Endothelial cell of umbilical vein (primary cell): ENCODE data around the gene NHS. TPM values are rescaled to one million over a fixed set of nuclear protein-coding genes. Genes with fewer than 3 reads are reported as not detected.

Experiments used
- BruUV-seq: library from RNA; stranded (reverse); fragments of 400-500 nt; replicated peaks from 2 replicates; lab custom pipeline; 2021; lab: Mats Ljungman, UMichigan
- CTCF ChIA-PET: fragments of 300-600, 350-600 bp; sonication (Branson Sonifier 250); formaldehyde crosslinking; loops from one replicate; lab custom pipeline; 2021; ENCODE audit warnings: antibody characterized with exemption, inconsistent platforms; lab: Charles Lee
- POLR2A ChIA-PET: fragments of 300-600, 350-600 bp; sonication (Branson Sonifier 250); formaldehyde crosslinking; loops from one replicate; lab custom pipeline; 2021; ENCODE audit warnings: antibody characterized with exemption, inconsistent platforms; lab: Charles Lee
- DNase-seq: peaks from one replicate; pipeline ENCODE4 v3.0.0-alpha.2; 2011; ENCODE audit warnings: low read depth, low spot score
- FAIRE-seq: peaks from 2 replicates; lab custom pipeline; 2011; peaks lifted over from hg19 to GRCh38; lab: Jason Lieb, UNC
- H2AFZ ChIP-seq: 2 replicates; pipeline ENCODE4 v1.6.0; 2012; ENCODE audit warnings: low read depth, low read length, control low read depth, inconsistent platforms
- H3K27ac ChIP-seq: 2 replicates; pipeline ENCODE4 v1.5.1; 2011; ENCODE audit warnings: low read depth, mild to moderate bottlenecking, control low read depth, low read length, moderate library complexity; ENCODE audit not compliant: insufficient read depth
- H3K27me3 ChIP-seq, 2 experiments: 2 replicates each; pipeline versions ENCODE4 v1.6.0 to v1.6.1; 2011; ENCODE audit warnings: low read length in 2 of 2, mixed read lengths in 1 of 2; ENCODE audit not compliant: control insufficient read depth in 2 of 2, insufficient read depth in 2 of 2
- H3K36me3 ChIP-seq, 2 experiments: 2 replicates in 1 of 2; 3 replicates in 1 of 2; pipeline ENCODE4 v1.5.1; 2011; ENCODE audit warnings: low read length in 2 of 2, mild to moderate bottlenecking in 1 of 2, moderate library complexity in 1 of 2; ENCODE audit not compliant: control insufficient read depth in 2 of 2, insufficient read depth in 2 of 2; ENCODE audit errors: extremely low read depth in 1 of 2
- H3K4me1 ChIP-seq: 3 replicates; pipeline ENCODE4 v1.5.1; 2011; ENCODE audit warnings: mild to moderate bottlenecking, low read length; ENCODE audit not compliant: control insufficient read depth, insufficient read depth; ENCODE audit errors: extremely low read depth
- H3K4me2 ChIP-seq: 2 replicates; pipeline ENCODE4 v1.6.1; 2011; ENCODE audit warnings: low read length, control low read depth, mixed read lengths; ENCODE audit not compliant: insufficient read depth
- H3K4me3 ChIP-seq, 3 experiments: fragments of 200-600 bp in 1 of 3; sonication (generic), shearing (Covaris generic) in 1 of 3; replicated peaks in 1 of 3; 2 replicates each; pipeline ENCODE4 v1.5.1; 2011 to 2016; ENCODE audit warnings: control low read depth in 3 of 3, low read length in 3 of 3, mild to moderate bottlenecking in 2 of 3, inconsistent platforms in 1 of 3, low read depth in 1 of 3, moderate library complexity in 1 of 3; ENCODE audit not compliant: insufficient read depth in 1 of 3
- H3K79me2 ChIP-seq: 2 replicates; pipeline ENCODE4 v1.6.0; 2012; ENCODE audit warnings: low read length, inconsistent platforms; ENCODE audit not compliant: control insufficient read depth, insufficient read depth
- H3K9ac ChIP-seq: replicated peaks from 2 replicates; pipeline ENCODE3; 2011; ENCODE audit warnings: low read length, control low read depth; ENCODE audit not compliant: insufficient read depth; ENCODE audit errors: extremely low read depth
- H3K9me1 ChIP-seq: replicated peaks from 3 replicates; pipeline ENCODE4 v1.6.0; 2011; ENCODE audit warnings: mild to moderate bottlenecking, low read length; ENCODE audit not compliant: control insufficient read depth, insufficient read depth; ENCODE audit errors: extremely low read depth
- H3K9me3 ChIP-seq: replicated peaks from 2 replicates; pipeline ENCODE4 v1.5.1; 2012; ENCODE audit warnings: low read length, inconsistent platforms; ENCODE audit not compliant: control insufficient read depth, insufficient read depth
- H4K20me1 ChIP-seq: replicated peaks from 2 replicates; pipeline ENCODE3; 2011; ENCODE audit warnings: mild to moderate bottlenecking, low read length; ENCODE audit not compliant: control insufficient read depth, insufficient read depth; ENCODE audit errors: extremely low read depth
- CTCF ChIP-seq, 2 donors: IDR thresholded peaks; 1 replicate in 1 of 2; 2 replicates in 1 of 2; pipeline ENCODE4 v1.5.1; 2011; ENCODE audit warnings: low read length in 2 of 2, mild to moderate bottlenecking in 2 of 2, moderate library complexity in 2 of 2, control low read depth in 1 of 2, inconsistent platforms in 1 of 2, low read depth in 1 of 2; ENCODE audit not compliant: insufficient read depth in 1 of 2; ENCODE audit errors: extremely low read depth in 1 of 2
- EZH2 ChIP-seq: IDR thresholded peaks from 2 replicates; pipeline ENCODE4 v1.6.1; 2012; ENCODE audit warnings: borderline replicate concordance, low read depth, mild to moderate bottlenecking, moderate library complexity, low read length, inconsistent platforms; ENCODE audit not compliant: severe bottlenecking
- JUN ChIP-seq: IDR thresholded peaks from 2 replicates; pipeline ENCODE4 v1.6.1; 2011; ENCODE audit warnings: borderline replicate concordance, low read depth; ENCODE audit not compliant: insufficient read length, insufficient read depth
- MAX ChIP-seq: IDR thresholded peaks from 2 replicates; pipeline ENCODE4 v1.6.1; 2011; ENCODE audit not compliant: insufficient read depth, insufficient read length
- MYC ChIP-seq: IDR thresholded peaks from one replicate; pipeline ENCODE4 v1.6.1; 2011; ENCODE audit warnings: mild to moderate bottlenecking, low read depth, low read length
- POLR2AphosphoS5 ChIP-seq: IDR thresholded peaks from 2 replicates; pipeline ENCODE4 v1.6.1; 2012; ENCODE audit warnings: low read depth, mild to moderate bottlenecking, control low read depth, low read length, moderate library complexity; ENCODE audit not compliant: insufficient read depth
- dilution Hi-C: fragments of 300-500 bp; cut with MboI; formaldehyde crosslinking; loops from one replicate; pipeline ENCODE4 v1.15.0; 2019; ENCODE audit warnings: low sequenced_read_pairs; ENCODE audit not compliant: extremely low pct_ligation_motif_present
- intact Hi-C: fragments of 100-400 bp; cut with micrococcal nuclease; formaldehyde crosslinking; loops from one replicate; pipeline ENCODE4 v1.10.0; 2022
- polyA plus RNA-seq, 4 experiments: library from polyadenylated mRNA; depleted of rRNA in 3 of 4; stranded (reverse) in 3 of 4; unstranded in 1 of 4; fragments of >200 nt; gene quantifications; 2 replicates each; pipeline versions ENCODE4 v1.2.1 to v1.2.3, GENCODE V29; 2011 to 2012; ENCODE audit warnings: missing spikeins in 1 of 4
- total RNA-seq: library from RNA; stranded (reverse); gene quantifications from 2 replicates; pipeline ENCODE4 v1.2.3, GENCODE V29; 2021

The NHS gene
- total and polyA plus RNA-seq, 2 donors (not counting 3 experiments of a cell fraction or from before 2014, with no cell fraction given) = 0.07 to 0.46 TPM

DNA sequence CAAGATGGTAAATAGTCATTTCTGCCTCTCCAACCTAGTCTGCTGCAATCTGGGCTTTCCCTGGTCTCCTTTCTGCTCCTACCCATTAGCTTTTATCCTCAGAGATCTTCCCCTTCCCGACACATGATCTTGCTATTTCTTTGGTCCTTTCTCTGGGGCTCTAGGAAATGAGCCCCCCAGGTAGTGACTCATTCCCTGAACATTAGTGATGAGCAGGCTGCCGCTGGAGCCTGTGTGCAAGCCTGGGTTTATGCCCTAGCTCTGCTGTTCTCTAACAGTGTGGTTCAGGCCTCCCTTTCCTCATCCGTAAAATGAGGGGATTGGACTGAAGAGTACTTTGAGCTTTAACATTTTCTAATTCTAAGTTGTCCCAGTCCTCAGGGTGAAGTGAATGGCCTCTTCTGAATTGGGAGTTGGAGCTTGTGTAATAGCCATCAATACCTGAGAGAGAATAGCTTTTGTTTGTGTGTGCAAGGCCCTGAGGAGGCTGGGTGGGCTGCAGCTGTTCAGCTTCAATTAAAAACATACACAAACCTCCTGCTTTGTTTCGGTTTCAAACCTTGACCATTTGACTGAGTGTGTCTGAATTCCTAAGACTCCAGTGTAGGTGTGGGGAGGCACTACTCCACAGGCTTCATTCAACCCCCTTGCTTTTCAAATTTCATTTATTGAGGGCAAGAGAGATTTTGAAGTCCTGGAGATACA lies 246.7 kb downstream of the NHS start:
- Histone ChIP-seq H3K9me1 (no peaks in the 10 kb centered on the region), H3K4me3 (no peak overlapping the region), H3K27me3 (no peaks in the 10 kb centered on the region), H3K36me3 (no peaks in the 10 kb centered on the region), H3K27ac (no peak overlapping the region), H3K79me2 (no peaks in the 10 kb centered on the region), H3K9ac (no peak overlapping the region), H4K20me1 (no peaks in the 10 kb centered on the region), H3K9me3 (no peaks in the 10 kb centered on the region), H2AFZ (no peak overlapping the region), H3K4me1 (peaks cover 5% of the 10 kb centered on the region), H3K4me2 (no peak overlapping the region)
- TF ChIP-seq MYC (no peak), JUN (no peak), EZH2 (no peak), CTCF (IDR thresholded peaks at IDR 0.05; ENCODE audit: extremely low read depth in 1 of 2, insufficient read depth in 1 of 2, low read depth in 1 of 2, low read length in 2 of 2) (no peak), MAX (no peak), POLR2AphosphoS5 (no peak)
- FAIRE-seq (no peak), DNase-seq (no peak)
- intact Hi-C loops = no loop called here
- ChIA-PET POLR2A (no interaction called here), CTCF (no interaction called here)
- dilution Hi-C loops = no loop called here
- no TSS peak for BruUV-seq
